Kidney (tissue), 14 donors: ENCODE results near the gene CYB561A3. TPM values are rescaled to one million over a fixed set of nuclear protein-coding genes. Genes with fewer than 3 reads are reported as not detected.

Experiments used
- DNase-seq, 5 donors: peaks; one replicate each; pipeline ENCODE4 v3.0.0-alpha.2; 2013 to 2020
- FAIRE-seq: peaks from 2 replicates; lab custom pipeline; 2012; peaks lifted over from hg19 to GRCh38; lab: Jason Lieb, UNC
- H3K27ac ChIP-seq, 2 donors: one replicate each; pipeline ENCODE4 v1.7.0; 2013; ENCODE audit warnings: low read depth in 2 of 2, low read length in 2 of 2, inconsistent platforms in 1 of 2
- H3K27me3 ChIP-seq: one replicate; pipeline ENCODE4 v1.7.1; 2013; ENCODE audit warnings: low read length, inconsistent platforms; ENCODE audit not compliant: control insufficient read depth, insufficient read depth
- H3K36me3 ChIP-seq, 3 donors: one replicate each; pipeline versions ENCODE4 v1.7.0 to v1.7.1; 2013; ENCODE audit warnings: low read length in 3 of 3, control low read depth in 1 of 3, inconsistent platforms in 1 of 3; ENCODE audit not compliant: insufficient read depth in 3 of 3, control insufficient read depth in 2 of 3
- H3K4me1 ChIP-seq, 3 donors: one replicate each; pipeline versions ENCODE4 v1.7.0 to v1.7.1; 2013; ENCODE audit warnings: low read length in 3 of 3, inconsistent platforms in 1 of 3, low read depth in 1 of 3; ENCODE audit not compliant: control insufficient read depth in 2 of 3, insufficient read depth in 2 of 3
- H3K4me3 ChIP-seq, 3 donors: one replicate each; pipeline versions ENCODE4 v1.7.0 to v1.8.1; 2013; ENCODE audit warnings: low read length in 3 of 3, control low read depth in 1 of 3, inconsistent platforms in 1 of 3
- H3K9ac ChIP-seq, 3 donors: one replicate each; pipeline versions ENCODE4 v1.7.0 to v1.7.1; 2013; ENCODE audit warnings: low read length in 3 of 3, control low read depth in 1 of 3, inconsistent platforms in 1 of 3
- H3K9me3 ChIP-seq, 3 donors: one replicate each; pipeline versions ENCODE4 v1.7.0 to v1.7.1; 2013; ENCODE audit warnings: low read length in 3 of 3, control low read depth in 1 of 3, inconsistent platforms in 1 of 3; ENCODE audit not compliant: control insufficient read depth in 2 of 3, insufficient read depth in 1 of 3
- intact Hi-C: fragments of 100-400 bp; cut with DNase I; formaldehyde crosslinking; loops from one replicate; pipeline ENCODE4 v1.11.1; 2022
- polyA plus RNA-seq: library from polyadenylated mRNA; stranded (reverse); fragments of 350-450 nt; fragmentation: Illumina TruSeq; extraction: RNeasy Lipid Tissue Mini Kit (QIAGEN cat#74804); gene quantifications from one replicate; pipeline ENCODE4 v1.2.3, GENCODE V29; 2014; ENCODE audit warnings: low read depth, low replicate concordance; ENCODE audit not compliant: insufficient read depth
- total RNA-seq: library from RNA; stranded (reverse); fragmentation: NEBNext Ultra II Directional; extraction: Animal tissue kit (Norgen Biotek cat#: 25700); gene quantifications from one replicate; pipeline ENCODE4 v1.2.1, GENCODE V29; 2021
- TF ChIP-seq, protein P1 (sequence below): IDR thresholded peaks from 3 replicates; pipeline ENCODE4 v1.5.1; 2012; ENCODE audit warnings: mild to moderate bottlenecking, moderate library complexity, borderline replicate concordance; ENCODE audit not compliant: insufficient read depth; ENCODE audit errors: extremely low read depth
- donor health status: control.
- donor health status: control.
- donor health status: control.
- donor health status: control.
- donor health status: control.
- donor health status: DM: yes; HTN: yes; CAD: no.
- donor health status: Normal renal cell carcinoma (clear cell type).

The CYB561A3 gene
- total and polyA plus RNA-seq, 2 donors from 2014 or later: 29.7 to 36.8 TPM

DNA sequence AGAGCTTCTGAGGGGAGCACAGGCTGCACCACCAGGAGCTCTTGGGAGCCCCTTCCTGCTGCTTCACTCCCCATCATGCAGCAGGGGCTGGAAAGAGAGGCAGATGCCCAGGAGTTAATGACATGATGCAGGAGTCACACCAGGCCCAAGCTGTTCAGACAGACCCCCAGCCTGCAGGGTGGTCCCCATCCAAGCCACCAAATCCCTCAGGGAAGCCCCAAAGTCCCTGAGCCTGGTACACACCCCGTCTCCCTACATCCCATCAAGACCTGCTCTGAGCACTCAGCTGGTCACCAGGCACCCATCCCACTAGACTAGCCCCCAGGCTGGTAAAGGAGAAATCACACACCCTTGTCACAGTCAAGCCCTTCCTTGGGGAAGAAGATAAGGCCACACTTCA, 11.3 kb downstream of the CYB561A3 start:
- H3K36me3 ChIP-seq: peaks cover 0 to 30% (median 27%) of the 10 kb centered on the region in 3 donors
- intact Hi-C loops: no loop called here

DNA sequence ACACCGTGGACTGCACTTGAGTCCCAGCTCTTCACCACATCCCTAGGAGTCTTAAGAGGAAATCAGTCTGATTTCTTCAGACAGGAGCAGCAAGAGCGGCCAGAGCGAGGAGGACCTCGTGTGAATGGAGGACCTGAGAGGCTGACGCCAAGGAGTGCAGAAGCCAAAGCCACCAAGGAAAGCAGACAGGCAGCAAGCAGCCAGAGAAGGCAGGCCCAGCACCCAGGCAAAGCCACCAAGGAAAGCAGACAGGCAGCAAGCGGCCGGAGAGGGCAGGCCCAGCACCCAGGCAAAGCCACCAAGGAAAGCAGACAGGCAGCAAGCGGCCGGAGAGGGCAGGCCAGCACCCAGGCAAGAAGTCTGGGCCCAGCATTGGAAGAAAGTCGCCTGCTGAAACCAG, 11.8 kb downstream of the CYB561A3 start:
- no peak overlapping the region for H3K4me3 ChIP-seq
- TF ChIP-seq, protein P1, sequence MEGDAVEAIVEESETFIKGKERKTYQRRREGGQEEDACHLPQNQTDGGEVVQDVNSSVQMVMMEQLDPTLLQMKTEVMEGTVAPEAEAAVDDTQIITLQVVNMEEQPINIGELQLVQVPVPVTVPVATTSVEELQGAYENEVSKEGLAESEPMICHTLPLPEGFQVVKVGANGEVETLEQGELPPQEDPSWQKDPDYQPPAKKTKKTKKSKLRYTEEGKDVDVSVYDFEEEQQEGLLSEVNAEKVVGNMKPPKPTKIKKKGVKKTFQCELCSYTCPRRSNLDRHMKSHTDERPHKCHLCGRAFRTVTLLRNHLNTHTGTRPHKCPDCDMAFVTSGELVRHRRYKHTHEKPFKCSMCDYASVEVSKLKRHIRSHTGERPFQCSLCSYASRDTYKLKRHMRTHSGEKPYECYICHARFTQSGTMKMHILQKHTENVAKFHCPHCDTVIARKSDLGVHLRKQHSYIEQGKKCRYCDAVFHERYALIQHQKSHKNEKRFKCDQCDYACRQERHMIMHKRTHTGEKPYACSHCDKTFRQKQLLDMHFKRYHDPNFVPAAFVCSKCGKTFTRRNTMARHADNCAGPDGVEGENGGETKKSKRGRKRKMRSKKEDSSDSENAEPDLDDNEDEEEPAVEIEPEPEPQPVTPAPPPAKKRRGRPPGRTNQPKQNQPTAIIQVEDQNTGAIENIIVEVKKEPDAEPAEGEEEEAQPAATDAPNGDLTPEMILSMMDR: no peak
- FAIRE-seq (no peak), DNase-seq (no peak)
- H3K9ac ChIP-seq: no peak overlapping the region
- no peaks in the 10 kb centered on the region for H3K27me3 ChIP-seq
- H3K9me3 ChIP-seq: no peaks in the 10 kb centered on the region
- no peak overlapping the region for H3K27ac ChIP-seq
- H3K4me1 ChIP-seq: no peaks in the 10 kb centered on the region
- peaks cover 0 to 32% (median 27%) of the 10 kb centered on the region in 3 donors for H3K36me3 ChIP-seq
- intact Hi-C loops: no loop called here

More for the DNA sequence above, 11.3 kb downstream of the CYB561A3 start:
- DNase-seq: no peak
- H3K9ac ChIP-seq: no peak overlapping the region
- no peak overlapping the region for H3K27ac ChIP-seq
- no peak for FAIRE-seq
- no peak overlapping the region for H3K4me3 ChIP-seq
- TF ChIP-seq, protein P1: no peak
- H3K27me3 ChIP-seq: no peaks in the 10 kb centered on the region
- no peaks in the 10 kb centered on the region for H3K9me3 ChIP-seq
- no peaks in the 10 kb centered on the region for H3K4me1 ChIP-seq

DNA sequence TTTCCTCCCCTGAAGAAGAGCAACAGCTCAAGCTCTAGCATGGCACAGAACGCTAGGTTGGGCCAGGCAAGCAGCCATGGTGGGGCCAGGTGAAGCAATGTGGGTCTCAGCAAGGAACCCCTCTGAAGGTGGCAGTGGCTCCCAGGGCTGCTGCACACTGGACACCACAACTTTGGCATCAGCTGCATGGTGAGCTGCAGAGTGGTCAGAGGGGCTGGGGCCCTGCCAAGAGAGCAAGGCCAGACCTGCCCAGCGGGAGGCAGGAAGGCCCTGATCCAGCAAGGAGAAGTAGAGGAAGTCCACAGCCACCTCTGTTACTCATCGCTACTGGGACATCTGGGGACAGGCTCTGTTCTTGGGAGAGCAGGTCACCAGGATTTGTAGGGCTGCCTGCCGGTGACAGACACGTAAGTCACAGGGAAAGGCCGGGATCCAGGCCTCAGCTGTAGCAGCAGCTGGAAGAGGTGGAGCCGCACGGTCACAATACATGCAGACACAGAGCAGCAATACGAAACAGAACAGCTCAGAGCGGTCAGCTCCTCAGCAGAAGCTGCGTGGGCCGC, 12.4 kb downstream of the CYB561A3 start:
- Histone ChIP-seq H3K4me3 (no peak overlapping the region), H3K36me3 (peaks cover 0 to 36% (median 27%) of the 10 kb centered on the region in 3 donors), H3K9me3 (no peaks in the 10 kb centered on the region), H3K4me1 (no peaks in the 10 kb centered on the region), H3K27me3 (no peaks in the 10 kb centered on the region), H3K27ac (no peak overlapping the region), H3K9ac (no peak overlapping the region)
- TF ChIP-seq, protein P1: no peak
- FAIRE-seq (no peak), DNase-seq (no peak)
- intact Hi-C loops: no loop called here
